HepG2 (cell line): ENCODE measurements around the gene MIEF1. TPM values are rescaled to one million over a fixed set of nuclear protein-coding genes. Genes with fewer than 3 reads are reported as not detected.
A peak's percentile ranks its signal among the peaks of the same experiment; 100 is the strongest.

ENCODE experiments used
- ARID2 ChIP-seq: sonication (generic); formaldehyde crosslinking; IDR thresholded peaks from 2 replicates; pipeline ENCODE4 v1.8.1; 2022; ENCODE audit warnings: mild to moderate bottlenecking, missing genetic modification reagents, borderline replicate concordance
- ATF3 ChIP-seq: sonication (generic); formaldehyde crosslinking; IDR thresholded peaks from 2 replicates; pipeline ENCODE4 v1.4.0; 2020; ENCODE audit warnings: missing genetic modification reagents
- CSRNP2 ChIP-seq: sonication (generic); formaldehyde crosslinking; conservative IDR thresholded peaks from 2 replicates; pipeline ENCODE4 v1.8.0; 2022; ENCODE audit warnings: low read depth, missing genetic modification reagents
- DRAP1 ChIP-seq: IDR thresholded peaks from 2 replicates; pipeline ENCODE4 v1.6.1; 2016; ENCODE audit warnings: missing genetic modification reagents, missing compliant biosample characterization
- HBP1 ChIP-seq: IDR thresholded peaks from 2 replicates; pipeline ENCODE4 v1.6.1; 2016; ENCODE audit warnings: low read depth, control low read depth
- HOXA5 ChIP-seq: sonication (generic); formaldehyde crosslinking; IDR thresholded peaks from 2 replicates; pipeline ENCODE4 v1.4.0; 2020; ENCODE audit warnings: missing genetic modification reagents
- MLXIP ChIP-seq: sonication (generic); formaldehyde crosslinking; IDR thresholded peaks from 2 replicates; pipeline ENCODE4 v1.9.0; 2021; ENCODE audit warnings: missing genetic modification reagents, borderline replicate concordance
- NCOR1 ChIP-seq: fragments of 200-600 bp; sonication (generic); IDR thresholded peaks from 2 replicates; pipeline ENCODE4 v1.7.0; 2017; ENCODE audit warnings: antibody characterized with exemption, low read length, borderline replicate concordance
- NFYB ChIP-seq: sonication (generic); formaldehyde crosslinking; IDR thresholded peaks from 2 replicates; pipeline ENCODE4 v1.4.0; 2020; ENCODE audit warnings: missing genetic modification reagents
- PITX1 ChIP-seq: sonication (generic); formaldehyde crosslinking; IDR thresholded peaks from 2 replicates; pipeline ENCODE4 v1.5.1; 2020; ENCODE audit warnings: mild to moderate bottlenecking, missing genetic modification reagents
- TFAP4 ChIP-seq: sonication (generic); IDR thresholded peaks from 2 replicates; pipeline ENCODE4 v1.6.1; 2016; ENCODE audit warnings: low read depth, borderline replicate concordance
- TOPORS ChIP-seq: sonication (generic); formaldehyde crosslinking; IDR thresholded peaks from 2 replicates; pipeline ENCODE4 v1.8.0; 2023; ENCODE audit warnings: mild to moderate bottlenecking, missing genetic modification reagents
- ZMYM4 ChIP-seq: sonication (generic); formaldehyde crosslinking; IDR thresholded peaks from 2 replicates; pipeline ENCODE4 v1.8.1; 2023; ENCODE audit warnings: mild to moderate bottlenecking, missing genetic modification reagents
- ZNF256 ChIP-seq: sonication (generic); formaldehyde crosslinking; conservative IDR thresholded peaks from 2 replicates; pipeline ENCODE4 v1.4.0; 2020; ENCODE audit warnings: missing genetic modification reagents
- ZNF275 ChIP-seq: sonication (generic); formaldehyde crosslinking; IDR thresholded peaks from 2 replicates; pipeline ENCODE4 v1.8.0; 2022; ENCODE audit warnings: missing genetic modification reagents, mild to moderate bottlenecking, inconsistent platforms, borderline replicate concordance
- ZNF335 ChIP-seq: sonication (generic); formaldehyde crosslinking; IDR thresholded peaks from 2 replicates; pipeline ENCODE4 v1.4.0; 2020; ENCODE audit warnings: missing genetic modification reagents
- ZNF431 ChIP-seq: sonication (generic); formaldehyde crosslinking; IDR thresholded peaks from 2 replicates; pipeline ENCODE4 v1.9.0; 2022; ENCODE audit warnings: missing genetic modification reagents, low read depth, mild to moderate bottlenecking, borderline replicate concordance
- ZNF580 ChIP-seq: IDR thresholded peaks from 2 replicates; pipeline ENCODE4 v1.6.1; 2016; ENCODE audit warnings: low read depth, borderline replicate concordance
- ZNF644 ChIP-seq: IDR thresholded peaks from 2 replicates; pipeline ENCODE4 v1.6.1; 2016; ENCODE audit warnings: low read depth
- ZSCAN25 ChIP-seq: sonication (generic); formaldehyde crosslinking; IDR thresholded peaks from 2 replicates; pipeline ENCODE4 v1.8.0; 2022; ENCODE audit warnings: mild to moderate bottlenecking, missing genetic modification reagents
- polyA plus RNA-seq, 8 experiments: library from polyadenylated mRNA; depleted of rRNA in 3 of 8; stranded (reverse) in 7 of 8; unstranded in 1 of 8; fragments of >200 nt; fragmentation: Illumina TruSeq in 4 of 8; extraction: Trizol in 4 of 8; gene quantifications; 2 replicates each; pipeline versions ENCODE4 v1.2.1 to v1.2.3, GENCODE V29; 2011 to 2016; ENCODE audit warnings: low read depth in 4 of 8, missing spikeins in 1 of 8, mixed read lengths in 1 of 8; ENCODE audit not compliant: insufficient read depth in 1 of 8
- total RNA-seq, 5 experiments: library from RNA; depleted of rRNA; stranded (reverse); fragments of >200 nt; fragmentation: Illumina TruSeq; extraction: Trizol; gene quantifications; 2 replicates each; pipeline ENCODE4 v1.2.3, GENCODE V29; 2016; ENCODE audit warnings: low read depth in 1 of 5

Gene MIEF1
- total and polyA plus RNA-seq, 2 of the 13 experiments (the other 11 are each of a cell fraction or from before 2014, with no cell fraction given), result 21.7 to 34.8 TPM

GRCh38 chr22:39528681-39529486 is 26.8 kb downstream of the MIEF1 start (continued):
- TF ChIP-seq DRAP1 (CRISPR knock-in tag) (no peak), MLXIP (CRISPR knock-in tag) (no peak), TOPORS (CRISPR knock-in tag) (peak; percentile 78), ZSCAN25 (CRISPR knock-in tag) (peak; percentile 72), ZNF335 (CRISPR knock-in tag) (no peak), NFYB (CRISPR knock-in tag) (no peak), ZNF275 (CRISPR knock-in tag) (no peak; the same call in 1 of the 2 replicates), CSRNP2 (CRISPR knock-in tag) (no peak), TFAP4 (peak; percentile 49; the same call in 1 of the 2 replicates), HBP1 (peak; percentile 93), ZNF580 (CRISPR knock-in tag) (peak; percentile 94), HOXA5 (peak; percentile 80; the same call in 1 of the 2 replicates), ATF3 (CRISPR knock-in tag) (peak; percentile 59), ZNF256 (CRISPR knock-in tag) (0 out of 2 replicates have a peak, but pooled peaks have one; percentile 29), PITX1 (peak; percentile 91), NCOR1 (no peak), ARID2 (CRISPR knock-in tag) (no peak), ZNF431 (CRISPR knock-in tag) (no peak), ZNF644 (no peak), ZMYM4 (CRISPR knock-in tag) (peak; percentile 75)
